ENCODE measurements around the gene HS3ST1.

HS3ST1 gene

GRCh38 chr4:11428231-11428898, at the start of gene HS3ST1:
Gene HS3ST1 (minus strand): TSS chr4:11428894. CDS start chr4:11400005, 28,889 bp downstream.
- in situ Hi-C loops (cut with MboI; ENCODE audit: low sequenced_read_pairs) = no loop called here

GRCh38 chr4:11475871-11476270, 47.2 kb upstream of the HS3ST1 start:
- in situ Hi-C loops (cut with MboI; ENCODE audit: low sequenced_read_pairs) = no loop called here

DNA sequence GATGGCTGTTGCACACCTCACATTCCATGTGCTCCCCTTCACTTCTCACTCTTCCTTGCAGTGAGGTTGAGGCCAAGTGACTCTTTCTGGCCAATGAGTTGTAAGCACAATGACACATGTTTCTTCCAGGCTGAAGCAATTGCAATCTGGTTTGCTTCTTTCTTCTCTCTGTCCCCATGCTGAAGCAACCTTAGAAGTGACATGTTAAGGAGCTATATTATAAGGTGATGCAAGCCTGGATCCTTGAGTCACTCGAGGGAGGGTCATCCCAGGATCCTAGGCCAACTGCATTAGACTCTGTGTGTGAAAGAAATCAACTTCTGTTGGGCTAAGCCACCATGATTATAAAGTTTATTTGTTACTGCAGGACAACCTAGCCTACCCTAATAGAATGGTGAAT, 45.5 kb upstream of the HS3ST1 start:
- in situ Hi-C loops (cut with MboI; ENCODE audit: low sequenced_read_pairs) = no loop called here

- in situ Hi-C loops (cut with MboI; ENCODE audit: low sequenced_read_pairs) = no loop called here
Observed at GRCh38 chr4:11472535-11472934, 43.8 kb upstream of the HS3ST1 start.

GRCh38 chr4:11471618-11472017, 42.9 kb upstream of the HS3ST1 start:
- in situ Hi-C loops (cut with MboI; ENCODE audit: low sequenced_read_pairs) = no loop called here

- in situ Hi-C loops (cut with MboI; ENCODE audit: low sequenced_read_pairs) = no loop called here
Observed at GRCh38 chr4:11471046-11471441, 42.4 kb upstream of the HS3ST1 start.

DNA sequence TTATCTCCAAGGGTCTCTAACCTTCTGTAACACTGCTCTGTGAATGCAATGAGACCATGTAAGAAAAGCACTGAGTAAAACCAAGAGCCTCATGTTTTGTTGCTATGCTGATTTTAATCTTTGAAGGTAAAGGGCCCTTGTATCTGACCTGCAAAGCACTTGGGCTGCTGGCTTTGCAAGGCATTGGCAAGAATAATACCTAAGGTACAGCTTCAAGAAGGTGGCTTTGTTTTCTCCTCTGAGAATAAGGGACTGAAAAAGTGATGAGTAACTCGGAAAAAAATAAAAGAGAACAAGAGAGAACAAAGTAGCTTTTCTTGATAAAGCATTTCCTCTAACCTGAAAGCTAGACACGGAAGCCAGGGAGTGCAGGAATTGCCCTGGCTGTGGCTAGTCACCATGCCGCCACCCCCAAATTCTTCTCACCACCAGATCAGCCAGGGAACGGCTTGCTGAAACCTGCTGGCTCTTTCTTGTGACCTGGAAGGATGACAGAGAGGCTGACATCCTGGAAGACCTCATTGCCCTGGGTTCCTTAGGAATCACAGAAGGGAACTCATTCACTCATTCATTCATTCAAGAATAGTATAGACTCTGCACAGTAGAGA, 41.8 kb upstream of the HS3ST1 start:
- in situ Hi-C loops (cut with MboI; ENCODE audit: low sequenced_read_pairs) = no loop called here

DNA sequence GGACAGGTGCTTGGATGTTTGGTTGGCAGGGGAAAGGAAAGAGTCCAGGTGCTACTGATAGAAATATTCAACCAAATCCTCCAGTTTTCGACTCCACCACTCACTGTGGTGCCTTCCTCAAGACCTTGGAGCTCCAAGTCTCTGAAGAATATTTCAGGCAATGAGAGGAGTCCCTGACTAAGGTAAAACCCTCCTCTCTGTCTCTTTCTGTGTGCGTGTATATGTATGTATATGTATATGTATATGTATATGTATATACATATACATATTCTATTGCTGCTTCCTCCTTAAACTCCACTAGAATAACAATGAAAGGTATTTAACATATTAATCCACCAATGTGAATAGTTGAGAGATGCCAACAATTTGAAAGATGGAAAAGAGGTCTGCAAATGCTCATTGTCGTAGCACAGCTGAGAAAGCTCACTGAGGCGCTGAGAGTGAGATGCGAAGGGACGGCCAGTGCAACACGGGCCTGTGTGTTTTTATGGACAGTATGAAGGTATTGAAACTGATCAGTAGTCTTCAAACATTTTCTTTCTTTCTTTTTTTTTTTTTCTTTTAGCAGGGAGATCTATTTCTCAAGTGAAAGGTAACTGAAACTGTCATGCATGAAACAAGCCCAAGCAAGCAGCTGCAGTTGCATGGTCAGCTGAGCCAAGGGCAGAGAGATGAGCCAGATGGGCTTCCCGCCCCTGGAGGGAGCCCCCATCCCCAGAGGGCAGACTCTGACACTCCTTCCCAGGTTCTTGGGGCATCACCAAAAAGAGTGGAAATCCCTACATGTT, 41.1 kb upstream of the HS3ST1 start:
- in situ Hi-C loops (cut with MboI; ENCODE audit: low sequenced_read_pairs) = no loop called here

GRCh38 chr4:11468901-11469300, 40.2 kb upstream of the HS3ST1 start:
- in situ Hi-C loops (cut with MboI; ENCODE audit: low sequenced_read_pairs) = no loop called here

GRCh38 chr4:11467931-11468330, 39.2 kb upstream of the HS3ST1 start:
- in situ Hi-C loops (cut with MboI; ENCODE audit: low sequenced_read_pairs) = no loop called here

DNA sequence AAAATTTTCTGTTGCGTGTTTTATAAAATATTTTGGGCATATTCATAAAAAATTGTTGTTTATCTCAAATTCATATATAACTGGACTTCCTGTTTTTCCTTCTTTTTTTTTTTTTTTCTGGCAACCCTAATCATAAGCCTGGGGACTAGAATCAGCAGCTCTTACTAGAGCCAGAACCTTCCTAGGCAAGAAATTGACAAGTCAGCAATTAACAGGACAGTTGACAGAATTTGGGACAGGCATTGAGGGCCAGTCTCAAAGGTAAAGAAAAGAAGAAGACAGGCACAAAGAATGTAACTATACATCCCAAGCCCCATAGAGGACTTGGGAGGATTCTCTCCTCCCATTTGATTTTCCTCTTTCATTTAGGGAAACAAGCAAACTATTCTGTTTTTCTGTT, 35.0 kb upstream of the HS3ST1 start:
- in situ Hi-C loops (cut with MboI; ENCODE audit: low sequenced_read_pairs) = no loop called here

- in situ Hi-C loops (cut with MboI; ENCODE audit: low sequenced_read_pairs) = no loop called here
Observed at GRCh38 chr4:11456401-11456800, 27.7 kb upstream of the HS3ST1 start.

GRCh38 chr4:11455201-11455835, 26.6 kb upstream of the HS3ST1 start:
- in situ Hi-C loops (cut with MboI; ENCODE audit: low sequenced_read_pairs) = no loop called here

DNA sequence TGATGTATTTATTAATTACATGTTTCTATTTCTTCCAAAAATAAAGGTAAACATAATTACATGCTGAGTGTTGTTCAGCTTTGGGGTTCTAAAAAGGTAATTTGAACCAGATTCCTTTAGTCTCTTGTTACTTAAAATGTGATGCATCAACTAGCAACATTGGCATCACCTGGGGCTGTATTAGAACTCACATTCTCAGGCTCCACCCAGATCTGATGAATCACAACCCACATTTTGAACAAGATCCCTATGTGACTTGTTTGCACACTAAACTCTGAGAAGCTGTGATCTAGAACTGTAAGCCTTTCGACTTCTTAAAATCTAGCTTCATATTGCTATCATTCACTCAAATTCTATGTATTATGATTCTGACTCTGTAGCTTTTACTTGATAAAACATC, 23.0 kb upstream of the HS3ST1 start:
- in situ Hi-C loops (cut with MboI; ENCODE audit: low sequenced_read_pairs) = no loop called here

GRCh38 chr4:11446155-11446811, 17.6 kb upstream of the HS3ST1 start:
- in situ Hi-C loops (cut with MboI; ENCODE audit: low sequenced_read_pairs) = no loop called here

GRCh38 chr4:11441194-11441556, 12.5 kb upstream of the HS3ST1 start:
- in situ Hi-C loops (cut with MboI; ENCODE audit: low sequenced_read_pairs) = no loop called here

DNA sequence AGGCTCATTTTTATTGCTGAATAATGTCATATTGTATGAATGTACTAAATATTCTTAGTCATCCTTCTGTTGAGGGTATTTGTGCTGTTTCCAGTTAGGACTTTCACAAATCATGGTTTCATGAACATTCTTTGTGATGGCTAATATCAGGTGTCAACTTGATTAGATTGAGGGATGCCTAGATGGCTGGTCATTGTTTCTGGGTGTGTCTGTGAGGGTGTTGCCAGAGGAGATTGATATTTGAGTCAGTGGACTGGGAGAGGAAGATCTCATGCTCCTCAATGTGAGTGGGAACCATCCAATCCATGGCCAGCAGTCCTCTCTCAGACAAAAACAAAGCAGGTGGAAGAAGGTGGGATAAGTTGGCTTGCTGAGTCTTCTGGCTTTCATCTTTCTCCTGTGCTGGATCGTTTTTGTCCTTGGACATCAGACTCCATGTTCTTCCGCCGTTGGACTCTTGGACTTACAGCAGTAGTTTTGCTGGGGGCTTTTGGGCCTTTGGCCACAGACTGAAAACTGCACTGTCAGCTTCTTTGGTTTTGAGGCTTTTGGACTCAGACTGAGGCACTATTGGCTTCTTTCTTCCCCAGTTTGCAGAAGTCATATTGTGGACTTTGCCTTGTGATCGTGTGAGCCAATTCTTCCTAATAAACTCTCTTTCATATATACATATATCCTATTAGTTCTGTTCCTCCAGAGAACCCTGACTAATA, 11.9 kb upstream of the HS3ST1 start:
- in situ Hi-C loops (cut with MboI; ENCODE audit: low sequenced_read_pairs) = no loop called here

GRCh38 chr4:11439836-11440235, 11.1 kb upstream of the HS3ST1 start:
- in situ Hi-C loops (cut with MboI; ENCODE audit: low sequenced_read_pairs) = no loop called here

- in situ Hi-C loops (cut with MboI; ENCODE audit: low sequenced_read_pairs) = no loop called here
Observed at GRCh38 chr4:11438647-11439046, 10.0 kb upstream of the HS3ST1 start.

GRCh38 chr4:11436673-11437072, 8.0 kb upstream of the HS3ST1 start:
- in situ Hi-C loops (cut with MboI; ENCODE audit: low sequenced_read_pairs) = no loop called here

GRCh38 chr4:11436084-11436483, 7.4 kb upstream of the HS3ST1 start:
- in situ Hi-C loops (cut with MboI; ENCODE audit: low sequenced_read_pairs) = no loop called here
